Stimulated activated CD4-positive, alpha-beta T cell treated with anti-CD3 and anti-CD28 coated beads, Interleukin-1b, Interleukin-23, amount 100 ng/mL, for 4 hours (primary cell): ENCODE measurements around the gene LCN12.

Source experiments
- DNase-seq, 2 donors: peaks; one replicate each; pipeline ENCODE4 v3.0.0-alpha.2; 2020; ENCODE audit warnings: low read depth in 2 of 2

The LCN12 gene

DNA sequence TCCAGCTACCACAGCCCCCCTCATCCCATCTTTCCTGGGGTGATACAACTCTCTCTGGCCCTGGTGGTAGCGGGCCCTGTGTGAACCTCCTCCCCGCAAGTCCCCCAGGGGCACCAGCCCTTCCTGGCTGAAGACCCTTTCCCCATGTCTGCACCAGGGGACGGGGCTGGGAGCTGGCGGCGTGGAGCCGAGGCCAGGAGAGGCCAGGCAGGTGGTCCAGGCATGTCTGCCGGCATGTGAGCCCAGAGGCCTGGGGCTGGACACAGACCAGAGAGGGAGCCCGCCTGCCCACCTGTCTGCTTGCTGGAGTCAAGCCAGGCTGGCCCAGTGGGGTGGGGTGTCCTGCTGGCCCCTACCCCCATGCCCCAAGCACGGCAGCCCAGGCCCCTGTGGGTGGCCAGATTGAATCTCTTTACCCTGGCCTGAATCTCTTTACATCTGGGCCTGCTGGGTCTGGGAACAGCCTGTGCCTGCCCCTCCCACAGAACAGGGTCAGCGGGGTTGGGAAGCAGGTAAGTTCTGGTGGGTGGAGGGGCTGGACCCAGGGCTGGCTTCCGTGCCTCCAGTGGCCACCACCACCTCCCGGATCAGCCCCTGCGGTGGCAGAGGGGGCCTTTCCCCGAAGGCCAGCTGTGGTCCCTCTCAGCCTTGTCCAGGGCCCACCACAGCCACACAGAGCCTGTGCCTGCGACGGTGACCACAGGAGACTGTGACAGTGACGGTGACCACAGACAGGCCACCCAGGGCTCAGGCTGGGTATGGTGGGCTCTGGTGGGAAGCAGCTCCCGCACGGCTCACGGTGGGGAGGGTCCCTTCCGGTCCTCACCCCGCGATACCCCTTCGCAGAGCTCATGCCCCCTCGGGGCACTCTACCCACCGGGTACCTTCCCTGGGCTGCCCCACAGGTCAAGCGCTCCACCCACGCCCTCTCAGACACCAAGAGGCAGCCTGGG, 7.1 kb downstream of the LCN12 start:
- no peak for DNase-seq

- DNase-seq: no peak
Observed at GRCh38 chr9:136960212-136960937, 8.3 kb downstream of the LCN12 start.

GRCh38 chr9:136960938-136961275, 8.8 kb downstream of the LCN12 start:
- DNase-seq: no peak

- DNase-seq: no peak
Observed at GRCh38 chr9:136961279-136962065, 9.4 kb downstream of the LCN12 start.

DNA sequence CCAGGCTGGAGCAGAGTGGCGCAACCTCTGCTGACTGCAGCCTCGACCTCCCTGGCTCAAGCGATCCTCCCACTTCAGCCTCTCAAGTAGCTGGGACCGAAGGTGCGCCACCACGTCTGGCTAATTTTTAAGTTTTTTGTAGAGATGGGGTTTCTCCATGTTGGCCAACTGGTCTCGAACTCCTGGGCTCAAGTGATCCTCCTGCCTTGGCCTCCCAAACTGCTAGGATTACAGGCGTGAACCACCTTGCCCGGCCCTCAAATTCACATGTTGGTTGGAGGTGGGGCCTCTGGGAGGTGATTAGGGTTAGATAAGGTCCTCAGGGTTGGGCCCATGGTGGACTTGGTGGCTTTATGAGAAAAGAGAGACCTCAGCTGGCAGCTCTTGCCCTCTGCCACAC, 10.1 kb downstream of the LCN12 start:
- no peak for DNase-seq

DNA sequence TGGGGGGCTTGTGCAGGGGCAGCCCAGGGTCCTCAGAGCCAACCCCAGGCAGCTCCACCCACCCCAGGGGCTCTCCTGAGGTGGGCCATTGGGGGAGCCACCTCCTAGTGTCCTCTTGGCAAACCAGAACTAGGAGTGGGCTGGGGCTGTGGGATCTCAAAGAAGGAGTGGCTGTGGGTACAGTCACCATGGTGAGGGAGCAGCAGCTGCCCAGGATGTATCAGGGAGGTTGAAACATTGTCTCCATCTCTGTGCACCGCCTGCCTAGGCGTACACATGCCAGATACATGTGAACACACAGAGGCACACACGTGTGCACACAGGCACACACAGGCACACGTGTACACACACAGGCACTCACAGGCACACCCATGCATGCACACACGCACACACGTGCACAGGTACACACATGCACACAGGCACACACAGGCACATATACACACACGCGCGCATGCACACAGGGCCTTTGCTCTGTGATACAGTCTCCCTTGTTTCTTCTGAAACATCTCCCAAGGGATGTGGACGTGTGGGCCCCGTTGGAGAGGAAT, 10.7 kb downstream of the LCN12 start:
- no peak for DNase-seq

- DNase-seq: no peak
Observed at GRCh38 chr9:136963341-136963740, 11.3 kb downstream of the LCN12 start.

DNA sequence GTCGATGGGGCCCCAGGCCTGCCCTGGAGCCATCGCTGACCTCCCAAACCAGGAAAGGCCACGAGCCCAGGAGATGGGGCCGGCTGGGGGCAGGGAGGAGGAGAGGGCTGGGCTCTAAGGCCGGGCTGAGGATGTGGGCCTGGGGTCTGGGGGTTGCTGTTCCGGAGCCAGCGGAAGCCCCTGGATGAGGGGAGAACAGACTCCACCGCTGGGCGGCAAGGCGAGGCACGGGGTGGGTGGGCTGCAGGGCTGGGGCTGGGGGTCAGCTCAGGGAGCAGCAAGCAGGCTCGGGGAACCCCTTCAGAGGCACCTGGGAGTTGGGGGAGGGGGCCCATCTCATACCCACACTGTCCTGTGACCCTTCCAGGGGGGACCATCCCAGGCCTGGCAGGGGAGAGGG, 11.7 kb downstream of the LCN12 start:
- DNase-seq: no peak

- DNase-seq: no peak
Observed at GRCh38 chr9:136964171-136964689, 12.2 kb downstream of the LCN12 start.

DNA sequence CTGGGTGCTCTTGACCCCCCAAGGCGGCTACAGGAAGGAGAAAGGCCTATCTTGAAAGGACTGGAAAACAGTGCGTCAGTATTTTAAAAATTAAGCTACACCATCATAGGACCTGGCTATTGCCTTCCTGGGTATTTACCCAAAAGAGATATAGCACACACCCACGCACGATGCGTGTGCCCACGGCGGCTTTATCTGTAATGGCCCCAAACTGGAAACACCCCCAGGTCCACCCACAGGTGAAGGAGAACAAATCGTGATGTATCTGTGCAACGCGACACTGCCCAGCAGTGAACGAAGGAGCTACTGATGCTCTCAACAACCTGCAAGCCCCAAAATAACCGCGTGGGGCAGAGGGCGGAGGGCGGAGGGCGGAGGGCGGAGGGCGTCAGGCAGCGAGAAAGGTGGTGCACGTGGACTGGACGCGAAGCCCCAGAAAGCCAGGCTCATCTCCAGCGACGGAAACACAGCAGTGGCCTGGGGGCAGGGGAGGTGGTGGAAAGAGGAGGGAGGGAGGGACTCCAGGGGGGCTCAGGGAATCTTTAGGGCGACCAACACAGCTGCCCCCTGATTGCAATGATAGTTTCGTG, 12.9 kb downstream of the LCN12 start:
- DNase-seq: no peak

- DNase-seq: no peak
Observed at GRCh38 chr9:136965771-136966484, 13.9 kb downstream of the LCN12 start.

GRCh38 chr9:136968333-136969127, 16.5 kb downstream of the LCN12 start:
- no peak for DNase-seq

DNA sequence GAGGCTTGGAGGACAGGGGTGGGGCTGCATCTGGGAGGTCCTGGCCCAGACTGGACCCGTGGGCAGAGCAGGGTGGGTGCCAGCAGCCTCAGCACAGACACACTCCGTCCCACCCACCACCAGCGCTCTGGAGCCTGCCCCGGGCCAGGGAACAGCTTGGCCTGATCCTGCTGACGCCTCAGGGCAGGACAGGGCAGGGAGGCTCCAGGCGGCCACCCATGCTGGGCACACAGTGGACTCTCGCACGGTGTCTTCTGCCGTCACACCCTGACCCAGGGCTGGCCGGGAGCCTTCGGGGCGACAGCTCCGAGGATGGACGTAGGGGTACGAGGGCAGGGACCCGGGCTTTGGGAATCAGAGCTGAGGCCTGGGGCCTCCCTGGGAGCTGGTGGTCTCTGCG, 17.1 kb downstream of the LCN12 start:
- no peak for DNase-seq

DNA sequence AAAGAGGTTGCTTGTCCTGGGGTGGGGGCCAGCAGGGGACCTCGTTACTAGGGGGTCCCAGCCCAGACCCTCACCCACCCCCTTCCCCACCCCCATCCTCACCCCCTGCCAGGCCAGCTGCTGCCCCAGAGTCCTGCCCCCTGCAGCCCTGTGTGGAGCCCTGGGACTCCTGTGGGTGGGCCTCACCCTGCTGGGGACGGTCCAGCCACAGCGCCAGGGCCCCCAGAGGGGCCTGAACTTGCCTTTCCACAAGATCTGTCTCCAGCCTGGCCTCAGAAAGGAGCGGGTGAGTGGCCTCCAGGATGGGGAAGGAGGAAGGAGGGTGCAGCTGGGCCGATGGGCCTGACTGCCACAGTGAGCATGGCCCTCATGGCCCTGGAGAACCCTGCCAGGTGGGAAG, 17.7 kb downstream of the LCN12 start:
- DNase-seq: no peak

- DNase-seq: no peak
Observed at GRCh38 chr9:136970361-136970760, 18.3 kb downstream of the LCN12 start.

DNA sequence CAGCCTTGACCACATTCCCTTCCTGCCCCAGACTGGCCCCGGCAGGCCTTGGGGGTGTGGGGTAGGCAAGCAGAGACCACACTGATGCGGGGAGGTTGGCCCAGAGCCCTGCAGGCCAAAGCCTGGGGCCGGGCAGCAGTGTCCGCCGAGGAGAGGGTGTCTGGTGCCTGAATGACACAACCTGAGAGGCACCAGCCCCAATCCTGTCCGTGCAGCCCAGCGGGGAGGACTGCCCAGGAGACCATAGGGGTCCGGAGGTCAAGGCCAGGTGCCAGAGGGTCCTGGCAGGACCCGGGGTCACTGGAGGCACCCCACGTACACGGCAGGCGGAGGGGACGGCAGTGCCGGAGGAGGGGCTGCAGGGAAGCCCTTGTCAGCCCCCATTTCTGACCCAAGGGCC, 19.7 kb downstream of the LCN12 start:
- DNase-seq: no peak

- no peak for DNase-seq
Observed at GRCh38 chr9:136972335-136972734, 20.3 kb downstream of the LCN12 start.

DNA sequence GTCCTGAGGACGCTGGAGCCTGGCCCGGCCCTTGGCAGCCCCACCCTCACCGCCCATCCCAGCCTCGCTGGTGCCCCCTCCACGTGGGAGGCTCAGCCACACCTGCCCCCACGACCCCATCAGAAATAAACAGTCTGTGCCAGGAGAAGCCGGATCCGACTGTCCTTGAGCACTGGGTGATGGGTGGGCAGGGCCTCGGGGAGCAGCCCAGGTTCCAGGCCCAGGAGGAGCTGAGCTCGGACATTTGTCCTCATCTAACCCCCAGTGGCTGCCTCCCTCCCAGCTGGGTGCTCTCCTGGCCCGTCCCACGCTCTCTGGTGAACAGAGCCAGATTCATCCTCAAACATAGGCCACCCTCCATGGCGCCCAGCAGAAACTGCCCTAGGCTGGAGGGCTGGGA, 20.7 kb downstream of the LCN12 start:
- no peak for DNase-seq

- no peak for DNase-seq
Observed at GRCh38 chr9:136973618-136974617, 21.8 kb downstream of the LCN12 start.
